H9 (cell line): ENCODE measurements around the gene S100A7. TPM values are rescaled to one million over a fixed set of nuclear protein-coding genes. Genes with fewer than 3 reads are reported as not detected.

Experiments used
- DNase-seq: peaks from one replicate; pipeline ENCODE4 v3.0.0-alpha.2; 2017
- H2AFZ ChIP-seq: one replicate; pipeline ENCODE4 v1.6.1; 2013; ENCODE audit warnings: mild to moderate bottlenecking, low read length, control low read depth, moderate library complexity
- H2AK5ac ChIP-seq: 2 replicates; pipeline ENCODE4 v1.6.1; 2013; ENCODE audit warnings: low read length, control low read depth, mixed read lengths; ENCODE audit not compliant: insufficient read length
- H2BK120ac ChIP-seq: one replicate; pipeline ENCODE4 v1.6.1; 2013; ENCODE audit warnings: low read depth, mild to moderate bottlenecking, low read length, control low read depth, inconsistent platforms; ENCODE audit not compliant: poor library complexity, severe bottlenecking
- H2BK12ac ChIP-seq: 2 replicates; pipeline ENCODE4 v1.6.1; 2013; ENCODE audit warnings: low read length, control low read depth, mixed read lengths, low read depth; ENCODE audit not compliant: insufficient read length
- H2BK15ac ChIP-seq: 2 replicates; pipeline ENCODE4 v1.6.1; 2013; ENCODE audit warnings: low read depth, low read length, control low read depth
- H2BK20ac ChIP-seq: one replicate; pipeline ENCODE4 v1.6.1; 2013; ENCODE audit warnings: low read depth, mild to moderate bottlenecking, low read length, control low read depth, inconsistent platforms; ENCODE audit not compliant: poor library complexity, severe bottlenecking
- H2BK5ac ChIP-seq: 2 replicates; pipeline ENCODE4 v1.6.1; 2013; ENCODE audit warnings: low read length, control low read depth, mixed read lengths; ENCODE audit not compliant: insufficient read length
- H3K14ac ChIP-seq: 2 replicates; pipeline ENCODE4 v1.6.1; 2013; ENCODE audit warnings: low read length, control low read depth; ENCODE audit not compliant: insufficient read depth
- H3K18ac ChIP-seq: 2 replicates; pipeline ENCODE4 v1.6.1; 2013; ENCODE audit warnings: low read depth, mild to moderate bottlenecking, mixed read lengths, low read length, control low read depth; ENCODE audit not compliant: insufficient read length
- H3K23ac ChIP-seq: 2 replicates; pipeline ENCODE4 v1.6.1; 2013; ENCODE audit warnings: low read length, control low read depth, mixed read lengths, low read depth; ENCODE audit not compliant: insufficient read length
- H3K23me2 ChIP-seq: 2 replicates; pipeline ENCODE4 v1.6.1; 2013; ENCODE audit warnings: low read depth, mild to moderate bottlenecking, mixed read lengths, low read length, control low read depth; ENCODE audit not compliant: insufficient read length, poor library complexity, severe bottlenecking
- H3K27ac ChIP-seq: 2 replicates; pipeline ENCODE4 v1.5.1; 2013; ENCODE audit warnings: low read length, control low read depth, mixed read lengths, low read depth; ENCODE audit not compliant: insufficient read length
- H3K27me3 ChIP-seq: 2 replicates; pipeline ENCODE4 v1.6.1; 2013; ENCODE audit warnings: low read length, control low read depth, inconsistent platforms; ENCODE audit not compliant: insufficient read depth
- H3K4ac ChIP-seq: 2 replicates; pipeline ENCODE4 v1.6.1; 2013; ENCODE audit warnings: low read depth, mild to moderate bottlenecking, control low read depth, inconsistent platforms, low read length, moderate library complexity
- H3K4me1 ChIP-seq: 2 replicates; pipeline ENCODE4 v1.6.1; 2013; ENCODE audit warnings: low read length, control low read depth, inconsistent platforms; ENCODE audit not compliant: insufficient read depth
- H3K4me2 ChIP-seq: 2 replicates; pipeline ENCODE4 v1.6.1; 2013; ENCODE audit warnings: low read length, control low read depth, mixed read lengths; ENCODE audit not compliant: insufficient read length, insufficient read depth
- H3K56ac ChIP-seq: 2 replicates; pipeline ENCODE4 v1.6.1; 2013; ENCODE audit warnings: low read depth, mild to moderate bottlenecking, mixed read lengths, low read length, control low read depth; ENCODE audit not compliant: insufficient read length
- H3K79me1 ChIP-seq: 2 replicates; pipeline ENCODE4 v1.6.1; 2013; ENCODE audit warnings: low read depth, mild to moderate bottlenecking, moderate library complexity, low read length, control low read depth, inconsistent platforms; ENCODE audit not compliant: insufficient read depth, poor library complexity, severe bottlenecking
- H3K79me2 ChIP-seq: 2 replicates; pipeline ENCODE4 v1.6.1; 2013; ENCODE audit warnings: low read length, control low read depth, inconsistent platforms; ENCODE audit not compliant: insufficient read depth
- H3K9ac ChIP-seq: 2 replicates; pipeline ENCODE4 v1.6.1; 2013; ENCODE audit warnings: low read length, control low read depth, mixed read lengths; ENCODE audit not compliant: insufficient read length; ENCODE audit errors: extremely low read depth
- H3K9me3 ChIP-seq: one replicate; pipeline ENCODE4 v1.6.1; 2013; ENCODE audit warnings: low read depth, low read length, inconsistent platforms; ENCODE audit not compliant: control insufficient read depth
- H3T11ph ChIP-seq: one replicate; pipeline ENCODE4 v1.6.1; 2013; ENCODE audit warnings: mild to moderate bottlenecking, low read length, control low read depth, inconsistent platforms
- H4K20me1 ChIP-seq: one replicate; pipeline ENCODE4 v1.6.1; 2013; ENCODE audit not compliant: control insufficient read depth, insufficient read length, insufficient read depth
- H4K5ac ChIP-seq: 2 replicates; pipeline ENCODE4 v1.6.1; 2013; ENCODE audit warnings: low read depth, mild to moderate bottlenecking, mixed read lengths, low read length, control low read depth; ENCODE audit not compliant: insufficient read length
- H4K8ac ChIP-seq: replicated peaks from 2 replicates; pipeline ENCODE4 v1.6.1; 2013; ENCODE audit warnings: low read length, control low read depth, mixed read lengths, low read depth; ENCODE audit not compliant: insufficient read length
- H4K91ac ChIP-seq: 2 replicates; pipeline ENCODE4 v1.6.1; 2013; ENCODE audit warnings: low read depth, mild to moderate bottlenecking, moderate library complexity, mixed read lengths, low read length, control low read depth; ENCODE audit not compliant: insufficient read length
- H3K27ac Mint-ChIP-seq, 3 experiments: 2 replicates in 2 of 3; 3 replicates in 1 of 3; pipeline ENCODE4 v1.8.0; 2020 to 2021; ENCODE audit warnings: mixed read lengths in 3 of 3, mild to moderate bottlenecking in 1 of 3, moderate library complexity in 1 of 3
- H3K27me3 Mint-ChIP-seq: 2 replicates; pipeline ENCODE4 v1.8.0; 2021; ENCODE audit warnings: low read depth, mild to moderate bottlenecking, moderate library complexity, mixed read lengths
- H3K36me3 Mint-ChIP-seq, 3 experiments: 2 replicates in 2 of 3; 3 replicates in 1 of 3; pipeline ENCODE4 v1.8.0; 2020 to 2021; ENCODE audit warnings: low read depth in 3 of 3, mixed read lengths in 3 of 3; ENCODE audit not compliant: insufficient read depth in 1 of 3
- H3K4me1 Mint-ChIP-seq, 2 experiments: 2 replicates each; pipeline ENCODE4 v1.8.0; 2020; ENCODE audit warnings: mixed read lengths in 2 of 2
- H3K4me3 Mint-ChIP-seq, 2 experiments: 2 replicates in 1 of 2; 3 replicates in 1 of 2; pipeline ENCODE4 v1.8.0; 2020 to 2021; ENCODE audit warnings: mild to moderate bottlenecking in 2 of 2, mixed read lengths in 2 of 2, moderate library complexity in 1 of 2
- H3K9me3 Mint-ChIP-seq, 2 experiments: 2 replicates in 1 of 2; 3 replicates in 1 of 2; pipeline ENCODE4 v1.8.0; 2020; ENCODE audit warnings: mild to moderate bottlenecking in 2 of 2, mixed read lengths in 2 of 2, moderate library complexity in 1 of 2
- CTCF ChIP-seq: fragments of 200-600 bp; sonication (generic); conservative IDR thresholded peaks from 3 replicates; pipeline ENCODE4 v1.8.0; 2021; ENCODE audit warnings: antibody characterized with exemption, mild to moderate bottlenecking
- WGBS: extraction: QIAGEN DNeasy Blood & Tissue Kit; methylation state at CpG from one replicate; pipeline ENCODE4 v1.1.7; 2013; ENCODE audit warnings: missing lambda C conversion rate, low lambda C conversion rate, mixed read lengths; ENCODE audit not compliant: insufficient read length; ENCODE audit errors: extremely low coverage; 5-methylcytosine and 5-hydroxymethylcytosine counted together
- total RNA-seq: library from RNA; stranded (reverse); gene quantifications from 2 replicates; pipeline ENCODE4 v1.2.1, GENCODE V29; 2021

Gene S100A7
- total RNA-seq, 1 experiment from 2014 or later: not detected

- H2AFZ ChIP-seq: no peak overlapping the region
- no peak overlapping the region for H2AK5ac ChIP-seq
- Mint-ChIP-seq H3K4me1 (no peaks in the 10 kb centered on the region), H3K9me3 (peaks cover 0 to 3% of the 10 kb centered on the region in 2 experiments; a peak in 1 of 5 replicates), H3K27ac (no peak overlapping the region; a peak in 1 of 7 replicates), H3K27me3 (peaks cover 13% of the 10 kb centered on the region), H3K4me3 (no peak overlapping the region; a peak in 1 of 5 replicates), H3K36me3 (no peaks in the 10 kb centered on the region)
- no peak overlapping the region for H2BK120ac ChIP-seq
- H4K91ac ChIP-seq: no peak overlapping the region
- H3K4ac ChIP-seq: no peak overlapping the region
- DNase-seq: peak; percentile 12
- no peak overlapping the region for H4K8ac ChIP-seq
- no CpG with 5 or more reads among the region's 12 CpGs for WGBS
- H3K56ac ChIP-seq: no peak overlapping the region
- no peaks in the 10 kb centered on the region for H3K9me3 ChIP-seq
- no peak overlapping the region for H3K4me2 ChIP-seq
- H2BK15ac ChIP-seq: no peak overlapping the region
- H3K9ac ChIP-seq: no peak overlapping the region
- no peaks in the 10 kb centered on the region for H3K79me2 ChIP-seq
- H4K20me1 ChIP-seq: no peaks in the 10 kb centered on the region
- H3K27ac ChIP-seq: no peak overlapping the region
- no peak overlapping the region for H2BK5ac ChIP-seq
- H3T11ph ChIP-seq: no peak overlapping the region
- no peaks in the 10 kb centered on the region for H3K4me1 ChIP-seq
- H3K18ac ChIP-seq: no peak overlapping the region
- no peak overlapping the region for H3K14ac ChIP-seq
- no peak overlapping the region for H3K23ac ChIP-seq
- H3K27me3 ChIP-seq: no peaks in the 10 kb centered on the region; the same call in 1 of the 2 replicates
- no peak overlapping the region for H2BK12ac ChIP-seq
- H2BK20ac ChIP-seq: no peak overlapping the region
- H3K23me2 ChIP-seq: no peaks in the 10 kb centered on the region
- H3K79me1 ChIP-seq: no peaks in the 10 kb centered on the region
- no peak overlapping the region for H4K5ac ChIP-seq
- TF ChIP-seq CTCF: no peak
Observed at GRCh38 chr1:153428073-153428638, 32.3 kb downstream of the S100A7 start.
